Activated CD8-positive, alpha-beta memory T cell treated with anti-CD3 and anti-CD28 coated beads, Interleukin-2, amount 50 U/mL, for 48 hours (primary cell): ENCODE data around the gene EXOC2.
A peak's percentile ranks its signal among the peaks of the same experiment; 100 is the strongest.

Experiments
- DNase-seq: peaks from one replicate; pipeline ENCODE4 v3.0.0-alpha.2; 2020

EXOC2 gene

DNA sequence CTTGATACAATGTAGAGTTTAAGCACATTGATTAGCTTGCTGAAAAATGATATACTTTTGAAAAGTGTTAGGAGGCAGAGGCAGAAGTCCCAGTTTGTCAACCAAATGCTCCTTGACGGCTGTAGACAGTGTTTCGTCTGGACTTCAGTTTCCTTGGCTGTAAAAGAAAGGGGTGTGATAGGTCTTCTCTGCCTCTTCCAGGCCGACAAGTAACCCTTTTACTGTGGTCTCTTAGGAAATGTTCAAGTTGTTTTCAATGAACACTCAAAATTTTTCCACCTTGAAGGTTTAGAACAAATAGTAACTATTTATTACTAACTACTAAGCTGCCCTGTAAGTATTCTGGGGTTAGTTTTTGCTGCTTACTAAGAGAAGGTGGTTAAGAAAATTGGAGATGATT is 179.0 kb downstream of the EXOC2 start:
- no peak for DNase-seq

GRCh38 chr6:513058-513457 is 179.9 kb downstream of the EXOC2 start:
- no peak for DNase-seq

DNA sequence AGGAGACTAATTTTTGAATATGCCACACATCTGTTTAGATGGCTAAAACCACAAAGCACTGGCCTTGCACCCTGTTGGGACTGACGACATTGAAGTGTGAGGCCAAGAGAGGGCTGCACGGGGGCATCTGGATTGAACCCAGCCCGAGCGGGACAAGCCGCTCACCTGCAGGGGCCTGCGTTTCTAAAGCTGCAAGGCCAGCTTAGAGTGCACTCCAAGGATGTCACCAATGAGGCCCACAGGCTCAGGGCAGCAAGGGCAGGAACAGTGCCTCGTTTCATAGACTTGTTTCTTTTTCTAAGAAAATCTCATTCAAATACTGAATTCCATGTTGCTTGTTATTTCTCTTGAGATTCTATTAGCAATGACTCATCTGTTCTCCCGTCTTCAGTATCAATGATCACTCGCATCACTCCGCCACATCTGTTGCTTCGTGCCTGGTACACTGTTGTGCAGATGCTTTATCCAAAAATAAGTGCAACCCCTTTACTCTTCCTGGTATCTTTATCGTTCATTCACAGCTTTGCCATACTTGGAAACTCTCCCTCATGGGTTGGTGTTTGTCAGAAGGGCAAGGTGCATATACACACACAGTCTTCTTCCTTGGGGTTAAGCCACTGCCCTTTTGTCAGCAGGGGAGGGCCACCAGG is 181.3 kb downstream of the EXOC2 start:
- no peak for DNase-seq

DNA sequence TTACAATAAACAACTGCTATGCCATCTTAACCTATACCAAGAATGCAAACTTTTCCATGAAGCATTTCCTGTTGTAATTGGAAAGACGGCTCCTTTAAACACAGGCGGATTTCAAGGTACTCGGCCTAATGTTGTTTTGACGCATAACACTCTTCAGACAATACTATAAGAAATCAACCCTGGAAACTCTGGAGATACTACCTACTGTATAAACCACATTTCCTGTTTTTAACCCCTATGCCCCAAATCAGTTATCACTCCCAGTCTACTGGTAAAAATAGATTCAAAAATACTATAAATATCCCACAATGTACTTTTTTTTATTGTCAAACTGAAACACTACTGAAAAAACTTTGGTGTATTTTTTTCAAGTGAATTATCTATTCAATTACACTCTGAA is 183.3 kb downstream of the EXOC2 start:
- no peak for DNase-seq

DNA sequence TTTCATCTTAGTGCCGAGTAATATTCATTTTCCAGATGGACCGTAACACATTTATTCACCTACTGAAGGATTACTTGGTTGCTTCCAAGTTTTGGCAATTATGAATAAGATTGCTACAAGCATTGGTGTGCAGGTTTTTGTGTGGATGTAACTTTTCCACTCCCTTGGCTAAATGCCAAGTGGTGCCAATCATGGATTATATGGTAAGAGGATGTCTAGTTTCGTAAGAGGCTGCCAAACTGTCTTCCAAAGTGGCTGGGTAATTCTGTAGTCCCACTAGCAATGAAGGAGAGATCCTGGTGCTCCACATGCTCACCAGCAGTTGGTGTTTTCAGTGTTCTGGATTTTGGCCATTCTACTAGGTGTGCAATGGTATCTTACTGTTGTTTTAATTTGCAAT is 184.3 kb downstream of the EXOC2 start:
- DNase-seq = no peak

- no peak for DNase-seq
Observed at GRCh38 chr6:508006-508405, 184.9 kb downstream of the EXOC2 start.

DNA sequence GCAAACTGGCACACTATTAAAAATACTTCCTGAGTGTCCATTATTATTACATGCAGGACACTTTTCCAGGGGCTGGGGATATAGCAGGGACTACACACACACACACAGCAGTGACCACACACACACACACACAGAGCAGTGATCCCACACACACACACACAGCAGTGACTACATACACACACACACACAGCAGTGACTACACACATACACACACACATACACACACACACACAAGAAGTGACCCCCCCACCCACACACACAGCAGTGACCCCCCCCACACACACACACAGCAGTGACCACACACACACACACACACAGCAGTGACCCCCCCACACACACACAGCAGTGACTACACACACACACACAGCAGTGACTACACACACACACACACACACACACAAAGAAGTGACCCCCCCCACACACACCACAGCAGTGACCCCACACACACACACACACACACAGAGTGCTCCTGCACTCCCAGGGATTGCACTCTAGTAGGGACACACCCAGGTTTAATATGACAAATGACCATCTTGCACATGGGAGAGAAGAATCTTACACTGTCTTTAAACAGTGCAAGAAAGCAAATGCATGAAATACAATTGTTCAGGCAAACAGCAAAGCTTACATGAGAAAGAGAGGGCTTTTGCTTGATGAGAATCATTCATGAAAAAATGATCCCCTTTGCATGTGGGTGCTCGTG is 185.9 kb downstream of the EXOC2 start:
- no peak for DNase-seq

DNA sequence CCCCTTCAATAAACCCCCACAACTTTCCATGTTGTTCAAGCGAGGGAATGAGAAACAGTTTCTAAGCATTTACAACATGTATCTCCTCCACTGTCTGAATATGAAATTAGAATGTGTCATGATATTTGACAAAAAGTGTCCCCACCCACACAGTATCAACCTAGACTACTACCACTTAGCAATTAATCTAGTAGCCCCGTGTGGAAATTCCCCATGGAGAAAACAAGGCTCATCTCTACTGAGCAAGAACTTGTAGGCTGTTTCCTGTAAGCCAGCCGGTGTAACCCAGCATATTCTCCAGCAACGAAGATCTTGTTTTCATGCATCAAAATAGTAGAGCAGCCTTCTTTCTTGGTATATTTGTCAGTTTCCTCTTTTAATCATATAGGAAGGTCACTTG is 186.4 kb downstream of the EXOC2 start:
- DNase-seq = no peak

DNA sequence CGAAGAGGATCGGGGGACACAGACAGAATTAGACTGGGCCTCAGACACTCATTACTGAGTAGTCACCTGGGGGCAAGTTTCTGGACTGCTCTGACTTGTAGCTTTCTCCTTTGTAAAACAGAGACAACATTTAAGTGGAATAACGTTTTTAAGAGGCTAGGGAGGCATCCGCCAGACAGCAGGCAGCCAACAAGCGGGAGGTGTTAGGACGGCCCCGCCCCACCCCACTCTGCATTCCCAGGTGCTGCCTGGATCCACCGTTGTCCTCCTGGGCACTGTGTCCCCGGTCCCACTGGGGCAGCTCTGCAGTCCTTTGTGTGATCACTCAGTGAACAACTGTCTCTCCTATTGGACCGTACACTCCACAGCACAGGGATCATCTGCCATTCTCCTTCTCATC is 187.6 kb downstream of the EXOC2 start:
- no peak for DNase-seq

- DNase-seq = no peak
Observed at GRCh38 chr6:504446-504980, 188.4 kb downstream of the EXOC2 start.

- DNase-seq = no peak
Observed at GRCh38 chr6:503610-504362, 189.2 kb downstream of the EXOC2 start.

- no peak for DNase-seq
Observed at GRCh38 chr6:502761-503160, 190.2 kb downstream of the EXOC2 start.

DNA sequence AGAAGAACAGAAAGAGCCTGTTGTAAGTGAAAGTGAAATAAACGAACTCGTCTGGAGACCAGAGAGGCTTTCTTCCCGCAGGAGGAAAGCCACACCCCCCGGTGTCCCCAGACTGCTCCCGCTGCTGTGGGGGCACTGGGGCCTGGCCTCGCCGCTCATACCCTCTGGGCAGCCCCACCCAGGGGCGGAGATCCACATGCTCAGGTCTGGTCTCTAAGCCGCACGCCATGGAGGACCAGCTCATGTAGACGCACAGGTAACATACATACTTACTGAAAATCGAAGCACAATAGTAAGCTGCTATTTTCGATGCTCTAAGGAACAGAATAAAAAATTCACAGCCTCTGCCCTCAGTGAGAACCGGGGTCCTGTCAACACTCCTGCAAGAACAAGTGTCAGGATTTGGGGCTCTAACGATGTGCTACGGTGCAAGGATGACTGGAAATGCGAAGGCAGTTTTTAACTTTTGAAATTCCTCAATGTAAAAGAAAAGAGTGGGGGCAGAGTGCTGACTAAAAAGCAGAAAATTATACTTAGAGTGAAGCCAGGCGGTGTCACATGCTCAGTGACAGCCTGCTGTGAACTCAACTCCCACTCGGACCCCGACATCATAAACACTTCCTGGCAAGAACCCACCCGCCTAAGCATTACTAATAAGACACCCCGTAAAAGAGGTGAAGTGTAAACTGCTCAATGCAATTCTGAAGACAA is 190.9 kb downstream of the EXOC2 start:
- DNase-seq = peak; percentile 85

GRCh38 chr6:499617-500016 is 193.3 kb downstream of the EXOC2 start:
- no peak for DNase-seq

- peak; percentile 79 for DNase-seq
Observed at GRCh38 chr6:498795-499231, 194.1 kb downstream of the EXOC2 start.

DNA sequence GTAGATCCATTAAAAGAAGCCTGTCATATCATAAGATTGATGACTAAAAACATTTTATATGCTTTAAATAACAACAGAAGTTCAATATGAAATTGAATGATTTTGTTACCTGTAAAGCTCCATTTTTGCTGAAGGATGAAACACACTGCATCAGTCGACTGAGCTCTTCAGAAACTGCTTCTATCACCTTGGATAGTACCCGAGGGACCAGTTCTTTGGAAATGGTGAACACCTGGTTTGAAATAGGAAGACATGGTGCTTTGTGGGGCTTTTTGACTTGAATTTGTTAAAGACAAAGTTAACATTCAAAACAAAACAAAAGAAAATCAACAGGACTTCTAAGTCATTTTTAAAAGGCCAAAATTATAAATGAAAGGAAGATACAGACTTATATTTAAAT is 195.7 kb downstream of the EXOC2 start:
- DNase-seq = no peak

GRCh38 chr6:496649-497048 is 196.3 kb downstream of the EXOC2 start:
- no peak for DNase-seq

GRCh38 chr6:494394-494793 is 198.5 kb downstream of the EXOC2 start:
- no peak for DNase-seq

DNA sequence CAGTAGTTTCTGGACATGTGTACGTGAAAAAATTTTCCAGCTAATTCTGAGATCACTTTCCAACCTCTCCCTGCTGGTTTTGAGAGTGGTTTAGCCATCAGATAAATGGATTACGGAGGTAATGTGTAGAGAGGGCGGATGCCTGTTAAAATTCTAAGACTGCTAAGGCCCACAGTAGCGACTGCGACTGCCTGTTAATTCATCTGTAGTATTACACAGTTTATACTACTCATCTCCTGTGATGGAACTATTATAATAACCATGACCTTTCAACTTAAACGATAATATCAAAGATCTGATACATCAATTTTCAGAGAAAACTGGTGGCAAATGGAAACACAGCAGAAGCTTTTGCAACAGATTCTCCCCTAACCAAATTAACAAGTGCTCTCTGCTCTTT is 199.1 kb downstream of the EXOC2 start:
- no peak for DNase-seq

DNA sequence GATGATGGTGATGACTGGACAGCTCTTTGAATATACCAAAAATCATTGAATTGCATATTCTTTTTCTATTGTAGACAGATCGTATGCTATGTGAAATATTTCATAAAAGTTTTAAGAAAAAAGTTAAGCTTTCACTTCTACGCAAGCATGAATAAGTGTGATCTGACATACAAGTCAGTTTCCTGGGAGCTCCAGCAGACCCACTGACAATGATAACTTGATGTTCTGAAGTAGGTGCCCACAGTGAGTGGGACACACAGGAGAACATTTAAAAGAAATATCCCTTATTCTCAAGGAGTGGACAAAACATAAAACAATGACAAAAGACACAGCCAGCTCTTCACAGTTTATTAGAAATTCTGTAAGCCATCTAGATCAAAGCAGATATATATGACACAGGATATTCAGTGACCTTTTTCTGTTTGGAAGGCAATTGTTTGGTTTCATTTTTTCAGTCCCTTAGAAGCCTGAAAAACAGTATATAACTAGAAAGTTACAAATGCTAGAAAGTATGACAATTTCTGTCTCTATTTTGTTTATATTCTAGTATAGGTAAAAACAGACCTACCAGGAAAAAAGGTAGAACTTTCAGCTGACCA is 200.0 kb downstream of the EXOC2 start:
- DNase-seq = no peak

DNA sequence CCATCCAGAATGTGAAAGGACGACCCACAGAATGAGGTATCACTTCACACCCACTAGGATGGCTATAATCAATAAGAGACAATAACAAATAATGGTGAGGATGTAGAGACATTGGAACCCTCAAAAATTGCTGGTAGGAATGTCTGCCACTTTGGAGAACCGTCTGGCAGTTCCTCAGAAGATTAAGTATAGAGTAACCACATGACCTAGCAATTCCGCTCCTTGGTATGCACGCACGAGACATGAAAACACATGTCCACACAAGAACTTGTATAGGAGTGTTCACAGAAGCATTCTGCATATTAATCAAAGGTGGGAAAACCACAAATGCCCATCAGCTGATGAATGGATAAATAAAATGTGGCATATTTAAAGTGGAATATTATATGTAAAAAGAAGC is 200.8 kb downstream of the EXOC2 start:
- DNase-seq = no peak

- no peak for DNase-seq
Observed at GRCh38 chr6:491233-491632, 201.7 kb downstream of the EXOC2 start.
